Neuron (in vitro differentiated cells): ENCODE measurements around the gene LDHD.

Experiments
- H2AFZ ChIP-seq: one replicate; pipeline ENCODE4 v1.6.1; 2013; ENCODE audit warnings: low read depth, mild to moderate bottlenecking, inconsistent platforms, low read length, moderate library complexity
- H3K27me3 ChIP-seq: one replicate; pipeline ENCODE4 v1.6.1; 2013; ENCODE audit warnings: low read length; ENCODE audit not compliant: insufficient read depth
- H3K36me3 ChIP-seq: one replicate; pipeline ENCODE4 v1.6.1; 2013; ENCODE audit warnings: low read length; ENCODE audit not compliant: insufficient read depth
- H3K4me1 ChIP-seq: one replicate; pipeline ENCODE4 v1.6.1; 2013; ENCODE audit warnings: low read length; ENCODE audit not compliant: insufficient read depth
- H3K4me3 ChIP-seq: 2 replicates; pipeline ENCODE4 v1.5.1; 2013; ENCODE audit warnings: mild to moderate bottlenecking, low read length, moderate library complexity
- H3K9me3 ChIP-seq: one replicate; pipeline ENCODE4 v1.6.1; 2013; ENCODE audit warnings: low read length

Gene LDHD

GRCh38 chr16:75116081-75116910 lies at the start of gene LDHD:
Gene LDHD, minus strand, starts transcription at chr16:75116780. Its CDS starts 60 bp downstream, at chr16:75116720.
- Histone ChIP-seq H3K36me3 (no peaks in the 10 kb centered on the region), H3K27me3 (no peaks in the 10 kb centered on the region), H3K9me3 (peaks cover 2% of the 10 kb centered on the region), H2AFZ (peak within 1 kb of the TSS; percentile 11), H3K4me3 (no peak within 1 kb of the TSS), H3K4me1 (no peaks in the 10 kb centered on the region)

GRCh38 chr16:75160386-75160785 lies 43.8 kb upstream of the LDHD start:
- Histone ChIP-seq H2AFZ (no peak overlapping the region), H3K4me3 (no peak overlapping the region), H3K27me3 (no peaks in the 10 kb centered on the region), H3K36me3 (peaks cover 61% of the 10 kb centered on the region), H3K9me3 (peaks cover 55% of the 10 kb centered on the region), H3K4me1 (no peaks in the 10 kb centered on the region)

- peaks cover 32% of the 10 kb centered on the region for H3K9me3 ChIP-seq
- peaks cover 2% of the 10 kb centered on the region for H3K4me1 ChIP-seq
- H2AFZ ChIP-seq, result no peak overlapping the region
- H3K4me3 ChIP-seq, result no peak overlapping the region
- no peaks in the 10 kb centered on the region for H3K27me3 ChIP-seq
- H3K36me3 ChIP-seq, result peaks cover 40% of the 10 kb centered on the region
Observed at GRCh38 chr16:75152635-75153034, 36.1 kb upstream of the LDHD start.

- H3K4me3 ChIP-seq, result no peak overlapping the region
- no peak overlapping the region for H2AFZ ChIP-seq
- no peaks in the 10 kb centered on the region for H3K27me3 ChIP-seq
- H3K9me3 ChIP-seq, result peaks cover 27% of the 10 kb centered on the region
- peaks cover 33% of the 10 kb centered on the region for H3K36me3 ChIP-seq
- peaks cover 2% of the 10 kb centered on the region for H3K4me1 ChIP-seq
Observed at GRCh38 chr16:75151798-75152197, 35.2 kb upstream of the LDHD start.

- H2AFZ ChIP-seq, result peak within 1 kb of the TSS; percentile 86
- H3K4me1 ChIP-seq, result peaks cover 2% of the 10 kb centered on the region
- no peaks in the 10 kb centered on the region for H3K27me3 ChIP-seq
- peaks cover 14% of the 10 kb centered on the region for H3K36me3 ChIP-seq
- peaks cover 12% of the 10 kb centered on the region for H3K9me3 ChIP-seq
- peak within 1 kb of the TSS; percentile 72 for H3K4me3 ChIP-seq
Observed at GRCh38 chr16:75148311-75149195, 32.0 kb upstream of the LDHD start, which contains the start of gene ZFP1. Gene ZFP1, plus strand, starts transcription at chr16:75148524. Its CDS starts 4,428 bp downstream, at chr16:75152952.

- Histone ChIP-seq H3K36me3 (peaks cover 8% of the 10 kb centered on the region), H3K4me3 (peak overlapping the region; percentile 72), H3K9me3 (peaks cover 7% of the 10 kb centered on the region), H3K4me1 (peaks cover 2% of the 10 kb centered on the region), H3K27me3 (no peaks in the 10 kb centered on the region), H2AFZ (no peak overlapping the region)
Observed at GRCh38 chr16:75147968-75148310, 31.4 kb upstream of the LDHD start.

GRCh38 chr16:75143941-75144340 lies 27.4 kb upstream of the LDHD start:
- Histone ChIP-seq H3K9me3 (peaks cover 2% of the 10 kb centered on the region), H2AFZ (no peak overlapping the region), H3K4me3 (no peak overlapping the region), H3K36me3 (no peaks in the 10 kb centered on the region), H3K4me1 (no peaks in the 10 kb centered on the region), H3K27me3 (no peaks in the 10 kb centered on the region)

- H3K4me3 ChIP-seq, result no peak overlapping the region
- H3K36me3 ChIP-seq, result no peaks in the 10 kb centered on the region
- H2AFZ ChIP-seq, result no peak overlapping the region
- H3K9me3 ChIP-seq, result no peaks in the 10 kb centered on the region
- no peaks in the 10 kb centered on the region for H3K27me3 ChIP-seq
- no peaks in the 10 kb centered on the region for H3K4me1 ChIP-seq
Observed at GRCh38 chr16:75139498-75139897, 22.9 kb upstream of the LDHD start.

- H2AFZ ChIP-seq, result no peak overlapping the region
- H3K36me3 ChIP-seq, result no peaks in the 10 kb centered on the region
- H3K4me1 ChIP-seq, result no peaks in the 10 kb centered on the region
- no peaks in the 10 kb centered on the region for H3K9me3 ChIP-seq
- H3K4me3 ChIP-seq, result no peak overlapping the region
- H3K27me3 ChIP-seq, result no peaks in the 10 kb centered on the region
Observed at GRCh38 chr16:75138636-75139035, 22.1 kb upstream of the LDHD start.

- Histone ChIP-seq H3K36me3 (no peaks in the 10 kb centered on the region), H3K27me3 (no peaks in the 10 kb centered on the region), H2AFZ (no peak overlapping the region), H3K4me3 (no peak overlapping the region), H3K4me1 (no peaks in the 10 kb centered on the region), H3K9me3 (no peaks in the 10 kb centered on the region)
Observed at GRCh38 chr16:75138233-75138632, 21.7 kb upstream of the LDHD start.

- no peak overlapping the region for H3K4me3 ChIP-seq
- no peaks in the 10 kb centered on the region for H3K36me3 ChIP-seq
- no peak overlapping the region for H2AFZ ChIP-seq
- H3K9me3 ChIP-seq, result no peaks in the 10 kb centered on the region
- no peaks in the 10 kb centered on the region for H3K4me1 ChIP-seq
- H3K27me3 ChIP-seq, result no peaks in the 10 kb centered on the region
Observed at GRCh38 chr16:75131081-75131480, 14.5 kb upstream of the LDHD start.

GRCh38 chr16:75130150-75130771 lies 13.7 kb upstream of the LDHD start:
- H3K4me1 ChIP-seq, result no peaks in the 10 kb centered on the region
- no peak overlapping the region for H3K4me3 ChIP-seq
- H3K27me3 ChIP-seq, result no peaks in the 10 kb centered on the region
- H3K36me3 ChIP-seq, result no peaks in the 10 kb centered on the region
- H2AFZ ChIP-seq, result no peak overlapping the region
- no peaks in the 10 kb centered on the region for H3K9me3 ChIP-seq
